Measurements from ENCODE around the gene SLC6A16.
"Not testable (repeated sequence)": the region's sequence is repeated elsewhere in the genome, so short reads cannot be mapped to it uniquely, and the experiment has no call there.

- not testable (repeated sequence) for TF ChIP-seq POLR2A, CTCF, POLR2AphosphoS5 (IDR thresholded peaks at IDR 0.05)
Measured at GRCh38 chr19:49288205-49288604, 36.8 kb downstream of the SLC6A16 start.

Data from breast epithelium (tissue), 3 donors.